ENCODE measurements around the gene NT5M. TPM values are rescaled to one million over a fixed set of nuclear protein-coding genes. Genes with fewer than 3 reads are reported as not detected.

NT5M gene
- total and polyA plus RNA-seq, 9 of the 15 experiments (the other 6 are each of a cell fraction or from before 2014, with no cell fraction given): 0.24 to 10.1 (median 3.4) TPM

DNA sequence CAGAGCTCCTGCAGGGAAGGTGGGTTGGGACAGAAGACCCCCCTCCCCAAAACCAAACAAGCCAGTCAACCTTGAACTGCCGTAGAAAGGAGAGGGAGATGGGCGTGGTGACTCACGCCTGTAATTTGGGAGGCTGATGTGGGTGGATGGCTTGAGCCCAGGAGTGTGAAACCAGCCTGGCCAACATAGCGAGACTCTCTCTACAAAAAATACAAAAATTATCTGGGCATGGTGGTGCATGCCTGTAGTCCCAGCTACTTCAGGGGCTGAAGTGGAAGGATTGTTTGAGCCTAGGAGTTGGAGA is 42.1 kb downstream of the NT5M start:
- Histone ChIP-seq H3K36me3 (ENCODE audit: control insufficient read depth, insufficient read depth, low read length) (no peaks in the 10 kb centered on the region), H3K79me2 (ENCODE audit: control insufficient read depth, insufficient read depth, low read length) (no peaks in the 10 kb centered on the region), H3K4me1 (replicated peaks in 1 of 2; ENCODE audit: control insufficient read depth in 2 of 2, insufficient read depth in 2 of 2, low read length in 2 of 2) (peaks cover 0 to 16% of the 10 kb centered on the region in 2 experiments; a peak in 2 of 5 replicates), H3K4me3 (no peak overlapping the region), H2AFZ (ENCODE audit: low read depth, low read length) (no peak overlapping the region), H3K4me2 (ENCODE audit: insufficient read depth, low read length) (no peak overlapping the region), H3K27ac (ENCODE audit: extremely low read depth, low read depth, low read length) (no peak overlapping the region), H3K9me3 (replicated peaks; ENCODE audit: control insufficient read depth, insufficient read depth, low read depth, low read length) (no peaks in the 10 kb centered on the region), H3K9me1 (ENCODE audit: control insufficient read depth, insufficient read depth, low read length) (peaks cover 2% of the 10 kb centered on the region), H3K27me3 (ENCODE audit: control insufficient read depth in 2 of 2, insufficient read depth in 2 of 2, low read length in 2 of 2) (no peaks in the 10 kb centered on the region), H4K20me1 (replicated peaks; ENCODE audit: control insufficient read depth, insufficient read depth, low read length) (no peaks in the 10 kb centered on the region), H3K9ac (ENCODE audit: insufficient read depth in 1 of 2, low read depth in 2 of 2, low read length in 2 of 2) (no peak overlapping the region)
- intact Hi-C loops (cut with micrococcal nuclease): no loop called here
- ATAC-seq (no peak), DNase-seq (ENCODE audit: extremely low read depth in 1 of 4, low spot score in 3 of 4) (no peak), FAIRE-seq (no peak)
- TF ChIP-seq RNF2 (IDR thresholded peaks at IDR 0.05) (no peak), HIVEP1 (CRISPR knock-in tag; IDR thresholded peaks at IDR 0.05) (no peak), FOXM1 (IDR thresholded peaks at IDR 0.05; ENCODE audit: low read depth) (no peak), FOXM1 (CRISPR knock-in tag; IDR thresholded peaks at IDR 0.05; ENCODE audit: low read depth) (no peak), SAFB2 (IDR thresholded peaks at IDR 0.05; ENCODE audit: borderline replicate concordance, low read depth, low read length, severe bottlenecking) (no peak), TCF7 (IDR thresholded peaks at IDR 0.05; ENCODE audit: borderline replicate concordance) (no peak), CAMTA2 (CRISPR knock-in tag; conservative IDR thresholded peaks at IDR 0.05) (no peak), CHCHD3 (CRISPR knock-in tag; IDR thresholded peaks at IDR 0.05) (no peak), POLR2A (conservative IDR thresholded peaks at IDR 0.05) (no peak), BRD9 (IDR thresholded peaks at IDR 0.05; ENCODE audit: low read depth, partially characterized antibody) (no peak)
- ChIA-PET CTCF (ENCODE audit: low intra/inter-chr PET ratio) (no interaction called here), POLR2A (no interaction called here)
- in situ Hi-C loops (cut with MboI): no loop called here
- no TSS peak for BruUV-seq (replicated peaks)
- no CpG with 5 or more reads among the region's 4 CpGs for WGBS (ENCODE audit: insufficient coverage, low coverage, missing lambda C conversion rate)

All from K562 (cell line).